ENCODE measurements around the gene NUDT13.

Gene NUDT13

GRCh38 chr10:73065441-73065840 lies 44.8 kb upstream of the NUDT13 start:
- H3K27ac ChIP-seq (replicated peaks): no peak overlapping the region
- no peak overlapping the region for H3K4me3 ChIP-seq (replicated peaks; ENCODE audit: insufficient read depth, low read length)
- TF ChIP-seq POLR2AphosphoS5 (IDR thresholded peaks at IDR 0.05; ENCODE audit: low read depth): no peak
- no peak for TF ChIP-seq REST (IDR thresholded peaks at IDR 0.05; ENCODE audit: insufficient replicate concordance, low read depth)
- no peak for TF ChIP-seq SPI1 (IDR thresholded peaks at IDR 0.05; ENCODE audit: borderline replicate concordance, low read depth)
- no peak for TF ChIP-seq CTCF (IDR thresholded peaks at IDR 0.05; ENCODE audit: insufficient read depth, low read length)
- TF ChIP-seq GABPA (IDR thresholded peaks at IDR 0.05; ENCODE audit: low read depth): no peak
- H3K27me3 ChIP-seq (ENCODE audit: insufficient read depth, poor library complexity, severe bottlenecking): no peaks in the 10 kb centered on the region
- DNase-seq (ENCODE audit: low read depth in 1 of 2, low spot score in 1 of 2): no peak

- no peak for TF ChIP-seq REST (IDR thresholded peaks at IDR 0.05; ENCODE audit: insufficient replicate concordance, low read depth)
- no peaks in the 10 kb centered on the region for H3K27me3 ChIP-seq (ENCODE audit: insufficient read depth, poor library complexity, severe bottlenecking)
These were observed 36.6 kb upstream of the NUDT13 start for GRCh38 chr10:73073627-73074026.

GRCh38 chr10:73075829-73076228 lies 34.4 kb upstream of the NUDT13 start:
- H3K27me3 ChIP-seq (ENCODE audit: insufficient read depth, poor library complexity, severe bottlenecking): no peaks in the 10 kb centered on the region
- H3K27ac ChIP-seq (replicated peaks): no peak overlapping the region
- no peak overlapping the region for H3K4me3 ChIP-seq (replicated peaks; ENCODE audit: insufficient read depth, low read length)
- TF ChIP-seq REST (IDR thresholded peaks at IDR 0.05; ENCODE audit: insufficient replicate concordance, low read depth): no peak
- TF ChIP-seq SPI1 (IDR thresholded peaks at IDR 0.05; ENCODE audit: borderline replicate concordance, low read depth): no peak
- no peak for TF ChIP-seq GABPA (IDR thresholded peaks at IDR 0.05; ENCODE audit: low read depth)
- TF ChIP-seq POLR2AphosphoS5 (IDR thresholded peaks at IDR 0.05; ENCODE audit: low read depth): no peak
- no peak for TF ChIP-seq CTCF (IDR thresholded peaks at IDR 0.05; ENCODE audit: insufficient read depth, low read length)
- no peak for DNase-seq (ENCODE audit: low read depth in 1 of 2, low spot score in 1 of 2)

More at GRCh38 chr10:73073627-73074026, 36.6 kb upstream of the NUDT13 start:
- no peak for DNase-seq (ENCODE audit: low read depth in 1 of 2, low spot score in 1 of 2)
- Histone ChIP-seq H3K27ac (replicated peaks) (no peak overlapping the region), H3K4me3 (replicated peaks; ENCODE audit: insufficient read depth, low read length) (no peak overlapping the region)

All from HL-60 (cell line).